ENCODE measurements around the gene CAPN15.
A peak's percentile ranks its signal among the peaks of the same experiment; 100 is the strongest.
"Not testable (repeated sequence)": the region's sequence is repeated elsewhere in the genome, so short reads cannot be mapped to it uniquely, and the experiment has no call there.

CAPN15 gene

GRCh38 chr16:527015-527903 lies at the start of gene CAPN15:
Gene CAPN15 (plus strand): TSS chr16:527712. CDS start chr16:546839, 19,127 bp downstream.
- peak; percentile 47 to 67 for DNase-seq

- DNase-seq: not testable (repeated sequence)
These were observed 49.2 kb upstream of the CAPN15 start for GRCh38 chr16:478287-478686.

DNA sequence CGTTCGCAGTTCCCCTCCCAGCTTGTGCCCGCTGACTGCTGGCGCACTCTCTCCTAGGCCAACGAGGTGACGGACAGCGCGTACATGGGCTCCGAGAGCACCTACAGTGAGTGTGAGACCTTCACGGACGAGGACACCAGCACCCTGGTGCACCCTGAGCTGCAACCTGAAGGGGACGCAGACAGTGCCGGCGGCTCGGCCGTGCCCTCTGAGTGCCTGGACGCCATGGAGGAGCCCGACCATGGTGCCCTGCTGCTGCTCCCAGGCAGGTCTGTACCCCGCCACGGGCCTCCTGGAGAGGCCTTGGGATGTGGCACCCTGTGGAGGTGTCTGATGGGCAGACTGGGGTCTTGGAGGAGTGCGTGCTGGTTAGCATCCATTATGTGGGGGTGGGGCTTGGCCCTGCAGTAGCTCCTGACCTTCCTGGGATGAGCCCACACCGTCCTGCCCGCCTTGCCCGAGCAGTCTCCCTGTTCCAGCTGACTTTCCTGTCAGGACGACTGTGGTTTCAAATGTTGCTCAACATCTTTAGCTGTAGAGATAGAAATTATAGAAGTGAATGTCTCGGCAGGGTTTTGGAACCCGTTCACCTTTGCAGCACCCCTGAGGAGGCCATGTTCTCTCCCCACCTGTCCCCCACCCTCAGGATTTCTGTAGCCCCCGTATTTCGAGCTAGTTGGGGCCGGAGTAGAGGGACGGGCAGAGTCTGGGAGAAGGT lies 44.9 kb upstream of the CAPN15 start:
- no peak for DNase-seq

DNA sequence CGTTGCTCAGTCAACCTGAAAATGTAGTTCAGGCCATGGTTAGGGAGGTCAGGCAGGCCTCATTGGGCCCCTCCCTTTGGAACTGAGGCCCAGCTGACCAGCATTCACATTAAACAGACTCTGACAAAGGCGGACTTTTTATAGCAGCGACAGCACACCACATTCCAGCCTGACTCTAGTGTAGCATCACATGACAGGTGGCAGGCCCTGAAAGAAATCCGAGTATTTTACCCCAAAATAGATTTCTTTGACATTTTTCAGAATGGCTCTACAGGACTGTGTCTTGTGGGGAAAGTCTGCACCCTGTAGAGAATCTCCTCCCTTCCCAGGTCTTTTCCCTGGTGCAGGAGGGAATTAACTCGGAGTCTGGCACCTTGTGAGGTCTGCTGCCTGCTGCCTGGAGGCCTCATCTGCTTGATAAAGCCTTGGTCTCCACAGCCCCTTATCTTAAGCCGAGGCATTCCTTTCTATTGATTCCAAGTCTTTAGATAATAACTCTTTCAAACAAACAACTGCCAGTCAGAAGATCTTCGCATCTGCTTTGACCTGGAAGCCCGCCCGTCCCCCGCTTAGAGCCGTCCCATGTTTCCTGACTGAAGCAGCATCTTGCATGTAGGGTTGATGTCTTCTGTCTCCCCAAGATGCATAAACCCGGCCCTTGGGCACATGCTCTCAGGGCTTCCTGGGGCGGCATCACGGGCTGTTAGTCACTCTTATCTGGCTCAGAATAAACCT lies 44.0 kb upstream of the CAPN15 start:
- no peak for DNase-seq

DNA sequence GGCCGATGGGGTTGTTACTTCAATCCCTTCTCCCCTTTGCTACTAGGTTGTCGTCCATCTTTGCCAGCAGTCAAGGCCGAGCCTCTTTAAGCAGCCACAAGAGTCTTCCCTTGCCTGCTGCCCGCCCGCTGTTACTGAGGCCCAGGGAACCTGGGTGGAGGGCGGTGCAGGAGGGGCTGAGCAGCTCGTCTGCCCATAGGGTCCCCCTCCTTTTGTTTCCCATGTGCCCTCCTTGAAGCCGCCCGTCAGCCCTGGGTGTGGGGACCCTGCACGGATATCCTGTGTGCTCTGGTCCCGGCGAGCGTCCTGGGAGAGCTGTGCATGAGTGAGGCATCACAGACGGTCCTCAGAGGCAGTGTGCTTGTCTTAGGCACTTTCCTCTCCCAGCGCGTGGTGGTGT lies 37.9 kb upstream of the CAPN15 start:
- DNase-seq: no peak

- DNase-seq: no peak
These were observed 36.7 kb upstream of the CAPN15 start for GRCh38 chr16:490768-491167.

DNA sequence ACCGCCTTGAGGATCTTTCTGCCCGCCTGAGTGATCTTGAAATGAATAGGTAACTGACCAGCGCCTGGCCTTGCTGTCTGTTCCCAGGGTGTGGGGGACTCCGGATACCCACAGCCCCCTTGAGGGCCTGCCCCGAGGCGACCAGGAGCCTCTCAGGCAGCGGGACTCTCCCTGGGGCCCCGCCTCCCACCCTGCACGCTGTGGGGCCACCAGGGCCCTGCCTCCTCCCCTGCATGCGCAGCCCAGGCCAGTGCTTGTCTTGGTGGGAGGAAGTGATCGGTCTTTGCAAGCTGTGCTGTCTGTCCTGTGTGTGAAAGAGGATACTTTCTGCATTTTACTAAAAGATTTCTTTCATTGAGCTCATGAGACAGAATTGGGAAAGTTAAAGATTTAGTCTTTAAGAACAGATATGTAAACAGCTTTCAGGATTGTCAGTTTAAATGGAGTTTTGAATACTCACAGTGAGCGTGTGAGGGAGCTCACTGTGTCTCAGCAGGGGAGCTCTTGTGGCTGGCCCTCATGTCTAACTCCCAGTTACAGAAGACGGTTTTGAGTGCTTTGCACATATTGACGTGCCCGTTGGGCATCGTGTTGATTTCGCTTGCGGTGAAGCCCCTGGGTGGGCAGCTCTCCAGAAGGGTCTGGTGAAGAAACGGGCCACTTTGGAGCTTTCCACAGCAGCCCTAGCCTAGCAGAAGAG lies 36.1 kb upstream of the CAPN15 start:
- DNase-seq: no peak

- no peak for DNase-seq
These were observed 35.2 kb upstream of the CAPN15 start for GRCh38 chr16:492211-492875.

GRCh38 chr16:494676-495075 lies 32.8 kb upstream of the CAPN15 start:
- not testable (repeated sequence) for DNase-seq

- peak in 1 of 2 experiments; percentile 17 for DNase-seq
These were observed 32.3 kb upstream of the CAPN15 start for GRCh38 chr16:495127-495748.

DNA sequence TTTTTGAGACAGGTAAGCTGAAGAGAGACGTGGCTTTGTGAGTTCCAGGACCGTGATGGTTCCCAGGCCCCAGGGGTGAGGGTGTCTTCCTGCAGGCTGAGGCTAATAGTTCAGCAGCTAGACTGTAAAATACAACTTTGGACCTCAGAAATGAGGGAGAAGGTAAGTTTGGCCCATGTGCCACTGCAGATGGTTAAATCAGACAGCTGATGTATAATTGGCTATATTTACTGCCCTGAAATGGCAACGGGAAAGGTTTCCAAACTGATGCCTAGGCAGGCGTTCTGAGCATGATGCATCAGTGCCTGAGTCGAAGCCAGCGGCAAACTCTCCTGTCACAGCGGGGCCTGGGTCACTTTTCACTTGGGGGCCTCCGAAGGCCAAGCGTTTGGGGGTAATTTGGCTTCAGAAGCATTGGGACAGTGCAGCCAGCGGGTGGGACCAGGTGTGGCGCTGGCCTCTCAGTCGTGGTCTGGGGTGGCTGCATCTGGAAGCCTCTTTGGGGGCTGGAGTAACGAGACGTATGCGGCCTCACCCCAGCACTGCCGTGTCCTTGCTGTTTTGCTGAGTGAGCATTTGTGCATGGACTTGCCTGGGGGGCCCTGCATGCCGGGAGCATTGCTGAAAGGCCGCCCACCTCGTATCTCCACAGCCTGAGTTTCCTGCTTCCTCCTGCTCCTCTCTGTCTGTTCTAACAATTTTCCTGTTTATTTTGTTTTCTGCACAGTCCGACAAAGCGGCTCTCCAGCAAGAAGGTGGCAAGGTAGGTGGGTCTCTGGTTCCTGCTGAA lies 31.2 kb upstream of the CAPN15 start:
- DNase-seq: no peak

GRCh38 chr16:497258-497657 lies 30.3 kb upstream of the CAPN15 start:
- no peak for DNase-seq

GRCh38 chr16:499924-500323 lies 27.6 kb upstream of the CAPN15 start:
- no peak for DNase-seq

GRCh38 chr16:500709-501108 lies 26.8 kb upstream of the CAPN15 start:
- no peak for DNase-seq

DNA sequence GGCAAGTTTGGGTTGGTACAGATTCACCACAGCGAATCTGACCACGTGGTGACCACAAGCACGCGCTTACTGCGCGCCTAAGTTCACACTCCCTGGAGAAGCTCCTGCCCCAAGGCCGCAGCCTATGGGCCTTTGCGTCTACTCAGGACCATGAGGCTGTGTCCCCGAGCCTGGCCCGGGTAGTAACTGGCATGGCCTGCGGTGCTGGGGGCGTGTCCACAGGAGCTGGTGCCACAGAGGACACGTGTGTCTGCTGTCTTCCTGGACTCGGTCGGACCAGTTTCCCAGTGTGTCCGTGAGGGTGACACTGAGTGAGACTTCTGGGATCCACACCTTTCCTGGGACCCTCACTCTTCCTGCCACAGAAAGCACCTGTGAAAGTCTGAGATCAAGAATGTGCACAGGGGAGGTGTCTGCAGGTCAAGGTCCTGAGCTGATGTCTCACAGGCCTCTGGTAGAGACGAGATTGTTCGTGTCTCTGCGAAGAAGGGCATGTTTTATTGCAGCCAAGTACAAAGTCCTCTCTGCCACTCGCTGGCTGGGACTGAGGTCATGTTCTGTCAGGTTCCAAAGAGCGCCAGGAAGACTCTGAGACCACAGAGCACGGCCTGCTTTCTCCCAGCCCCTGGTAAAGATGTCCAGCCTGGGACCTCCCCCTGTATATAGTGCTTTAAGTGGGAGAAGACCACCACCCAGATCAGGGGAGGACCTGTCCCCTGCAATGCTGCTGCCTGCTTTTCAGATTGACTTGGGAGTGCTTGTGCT lies 25.2 kb upstream of the CAPN15 start:
- DNase-seq: no peak

- no peak for DNase-seq
These were observed 24.1 kb upstream of the CAPN15 start for GRCh38 chr16:503150-504071.

DNA sequence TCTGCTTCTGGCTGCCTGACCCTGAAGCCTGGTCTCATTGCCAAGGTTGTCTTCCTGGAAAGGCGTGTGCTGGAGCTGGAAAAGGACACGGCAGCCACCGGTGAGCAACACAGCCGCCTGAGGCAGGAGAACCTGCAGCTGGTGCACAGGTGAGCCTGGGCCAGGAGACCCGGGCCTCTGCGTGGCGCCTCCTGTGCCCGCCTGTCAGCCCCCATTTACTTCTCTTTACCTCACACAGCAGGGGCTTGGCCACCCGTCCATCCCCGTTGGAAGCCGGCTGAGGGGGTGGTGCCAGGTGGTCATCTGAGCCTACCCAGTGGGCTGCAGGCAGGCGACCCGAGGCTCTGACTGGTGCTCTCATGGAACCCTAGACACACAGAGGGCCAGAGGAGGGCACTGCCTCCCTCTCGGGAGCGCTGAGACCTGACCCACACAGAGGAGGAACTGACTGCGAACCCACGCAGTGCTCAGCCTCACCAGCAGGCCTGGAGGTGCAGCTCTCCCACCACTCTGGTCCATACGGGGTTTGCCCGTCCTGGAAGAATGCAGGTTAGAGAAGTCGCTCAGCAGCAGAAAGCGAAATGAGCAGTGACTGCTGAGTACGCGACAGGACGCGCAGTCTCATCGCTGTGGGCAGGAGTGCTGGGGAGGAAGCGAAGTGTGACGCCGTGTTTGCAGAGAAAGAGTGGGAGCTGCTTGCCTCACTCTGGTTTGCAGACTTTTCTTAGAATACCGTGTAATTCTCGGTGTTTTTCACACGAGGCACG lies 21.9 kb upstream of the CAPN15 start:
- no peak for DNase-seq

DNA sequence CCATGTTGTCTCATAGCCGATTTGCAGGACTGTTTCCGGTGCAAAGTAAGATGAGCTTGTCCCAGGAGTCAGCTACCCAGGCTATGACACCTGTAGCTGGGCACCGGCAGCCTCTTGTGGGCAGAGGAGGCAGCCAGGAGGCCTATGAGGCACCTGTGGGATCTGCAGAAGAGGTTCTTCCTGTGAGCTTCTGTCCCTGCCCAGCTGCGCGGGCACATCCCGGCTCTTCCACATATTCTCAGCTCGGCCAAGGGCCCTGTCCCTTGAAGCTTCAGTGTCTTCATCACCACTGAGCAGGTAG lies 21.3 kb upstream of the CAPN15 start:
- no peak for DNase-seq

Data from SW 1271 (cell line).